ENCODE results near the gene RAB26. TPM values are rescaled to one million over a fixed set of nuclear protein-coding genes. Genes with fewer than 3 reads are reported as not detected.

Gene RAB26
- total and polyA plus RNA-seq, 2 of the 13 experiments (the other 11 are each of a cell fraction or from before 2014, with no cell fraction given): 0.86 to 3.6 TPM

DNA sequence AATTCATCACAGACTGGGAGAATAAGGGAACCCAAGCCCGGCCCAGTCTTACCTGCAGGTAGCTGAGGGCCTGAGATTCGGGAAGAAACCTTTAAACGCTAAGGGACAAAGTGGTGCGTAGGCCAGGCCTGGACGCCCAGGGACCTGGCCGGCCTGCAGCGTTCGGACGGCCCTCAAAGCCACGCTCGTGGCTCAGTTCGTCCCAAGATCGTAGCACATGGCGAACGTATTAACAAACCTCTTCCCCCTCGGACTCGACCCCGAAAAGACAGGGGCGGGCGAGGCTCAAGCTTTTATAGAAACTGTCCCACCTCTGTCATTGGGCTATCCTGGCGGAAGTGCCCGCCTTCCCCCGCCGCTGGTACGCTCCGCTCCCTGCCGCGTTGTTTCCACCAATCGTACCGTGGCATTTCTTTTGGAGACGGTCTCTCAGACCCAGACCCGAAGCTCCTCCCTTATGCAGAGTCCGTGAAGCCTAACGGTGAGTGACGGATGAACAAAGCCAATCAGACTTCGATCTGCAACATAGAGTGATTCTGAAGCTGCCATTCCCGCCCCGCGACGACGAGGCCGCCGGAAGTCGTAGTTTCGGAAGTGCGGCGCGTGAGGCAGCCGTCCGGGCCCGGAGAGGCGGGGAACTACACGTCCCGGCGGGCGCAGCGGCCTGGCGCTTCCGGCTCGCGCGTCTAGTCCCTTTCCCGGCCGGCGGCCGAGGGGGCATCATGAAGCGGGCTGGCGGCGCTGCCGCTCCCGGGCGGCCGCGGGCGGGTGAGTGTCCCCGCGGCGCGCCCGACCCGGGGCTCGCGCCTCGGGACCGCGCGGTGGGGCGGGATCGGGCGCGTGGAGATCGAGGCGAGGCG, 6.9 kb downstream of the RAB26 start, which contains the start of gene TRAF7 (continued):
- TF ChIP-seq, protein P1, sequence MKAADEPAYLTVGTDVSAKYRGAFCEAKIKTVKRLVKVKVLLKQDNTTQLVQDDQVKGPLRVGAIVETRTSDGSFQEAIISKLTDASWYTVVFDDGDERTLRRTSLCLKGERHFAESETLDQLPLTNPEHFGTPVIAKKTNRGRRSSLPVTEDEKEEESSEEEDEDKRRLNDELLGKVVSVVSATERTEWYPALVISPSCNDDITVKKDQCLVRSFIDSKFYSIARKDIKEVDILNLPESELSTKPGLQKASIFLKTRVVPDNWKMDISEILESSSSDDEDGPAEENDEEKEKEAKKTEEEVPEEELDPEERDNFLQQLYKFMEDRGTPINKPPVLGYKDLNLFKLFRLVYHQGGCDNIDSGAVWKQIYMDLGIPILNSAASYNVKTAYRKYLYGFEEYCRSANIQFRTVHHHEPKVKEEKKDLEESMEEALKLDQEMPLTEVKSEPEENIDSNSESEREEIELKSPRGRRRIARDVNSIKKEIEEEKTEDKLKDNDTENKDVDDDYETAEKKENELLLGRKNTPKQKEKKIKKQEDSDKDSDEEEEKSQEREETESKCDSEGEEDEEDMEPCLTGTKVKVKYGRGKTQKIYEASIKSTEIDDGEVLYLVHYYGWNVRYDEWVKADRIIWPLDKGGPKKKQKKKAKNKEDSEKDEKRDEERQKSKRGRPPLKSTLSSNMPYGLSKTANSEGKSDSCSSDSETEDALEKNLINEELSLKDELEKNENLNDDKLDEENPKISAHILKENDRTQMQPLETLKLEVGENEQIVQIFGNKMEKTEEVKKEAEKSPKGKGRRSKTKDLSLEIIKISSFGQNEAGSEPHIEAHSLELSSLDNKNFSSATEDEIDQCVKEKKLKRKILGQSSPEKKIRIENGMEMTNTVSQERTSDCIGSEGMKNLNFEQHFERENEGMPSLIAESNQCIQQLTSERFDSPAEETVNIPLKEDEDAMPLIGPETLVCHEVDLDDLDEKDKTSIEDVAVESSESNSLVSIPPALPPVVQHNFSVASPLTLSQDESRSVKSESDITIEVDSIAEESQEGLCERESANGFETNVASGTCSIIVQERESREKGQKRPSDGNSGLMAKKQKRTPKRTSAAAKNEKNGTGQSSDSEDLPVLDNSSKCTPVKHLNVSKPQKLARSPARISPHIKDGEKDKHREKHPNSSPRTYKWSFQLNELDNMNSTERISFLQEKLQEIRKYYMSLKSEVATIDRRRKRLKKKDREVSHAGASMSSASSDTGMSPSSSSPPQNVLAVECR (CRISPR knock-in tag; IDR thresholded peaks at IDR 0.05; ENCODE audit: borderline replicate concordance): peak; percentile 93
- TF ChIP-seq CREM (IDR thresholded peaks at IDR 0.05): peak; percentile 88
- TF ChIP-seq CREM (CRISPR knock-in tag; IDR thresholded peaks at IDR 0.05): no peak
- TF ChIP-seq ZSCAN21 (CRISPR knock-in tag; IDR thresholded peaks at IDR 0.05; ENCODE audit: borderline replicate concordance): 0 out of 2 replicates have a peak, but pooled peaks have one; percentile 82
- peak; percentile 87; the same call in 1 of the 2 replicates for TF ChIP-seq GATA4 (IDR thresholded peaks at IDR 0.05; ENCODE audit: borderline replicate concordance, low read depth)
- TF ChIP-seq, protein P2, sequence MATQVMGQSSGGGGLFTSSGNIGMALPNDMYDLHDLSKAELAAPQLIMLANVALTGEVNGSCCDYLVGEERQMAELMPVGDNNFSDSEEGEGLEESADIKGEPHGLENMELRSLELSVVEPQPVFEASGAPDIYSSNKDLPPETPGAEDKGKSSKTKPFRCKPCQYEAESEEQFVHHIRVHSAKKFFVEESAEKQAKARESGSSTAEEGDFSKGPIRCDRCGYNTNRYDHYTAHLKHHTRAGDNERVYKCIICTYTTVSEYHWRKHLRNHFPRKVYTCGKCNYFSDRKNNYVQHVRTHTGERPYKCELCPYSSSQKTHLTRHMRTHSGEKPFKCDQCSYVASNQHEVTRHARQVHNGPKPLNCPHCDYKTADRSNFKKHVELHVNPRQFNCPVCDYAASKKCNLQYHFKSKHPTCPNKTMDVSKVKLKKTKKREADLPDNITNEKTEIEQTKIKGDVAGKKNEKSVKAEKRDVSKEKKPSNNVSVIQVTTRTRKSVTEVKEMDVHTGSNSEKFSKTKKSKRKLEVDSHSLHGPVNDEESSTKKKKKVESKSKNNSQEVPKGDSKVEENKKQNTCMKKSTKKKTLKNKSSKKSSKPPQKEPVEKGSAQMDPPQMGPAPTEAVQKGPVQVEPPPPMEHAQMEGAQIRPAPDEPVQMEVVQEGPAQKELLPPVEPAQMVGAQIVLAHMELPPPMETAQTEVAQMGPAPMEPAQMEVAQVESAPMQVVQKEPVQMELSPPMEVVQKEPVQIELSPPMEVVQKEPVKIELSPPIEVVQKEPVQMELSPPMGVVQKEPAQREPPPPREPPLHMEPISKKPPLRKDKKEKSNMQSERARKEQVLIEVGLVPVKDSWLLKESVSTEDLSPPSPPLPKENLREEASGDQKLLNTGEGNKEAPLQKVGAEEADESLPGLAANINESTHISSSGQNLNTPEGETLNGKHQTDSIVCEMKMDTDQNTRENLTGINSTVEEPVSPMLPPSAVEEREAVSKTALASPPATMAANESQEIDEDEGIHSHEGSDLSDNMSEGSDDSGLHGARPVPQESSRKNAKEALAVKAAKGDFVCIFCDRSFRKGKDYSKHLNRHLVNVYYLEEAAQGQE (IDR thresholded peaks at IDR 0.05; ENCODE audit: borderline replicate concordance in 1 of 2, low read depth in 1 of 2, low read length in 2 of 2): peak in 1 of 2 experiments; percentile 79; a peak in 2 of 4 replicates
- TF ChIP-seq ZNF792 (CRISPR knock-in tag; IDR thresholded peaks at IDR 0.05): peak; percentile 62; the same call in 1 of the 2 replicates
- no peak for TF ChIP-seq JUN (CRISPR knock-in tag; IDR thresholded peaks at IDR 0.05)
- TF ChIP-seq FOXA3 (CRISPR knock-in tag; IDR thresholded peaks at IDR 0.05): peak; percentile 40
- TF ChIP-seq ZNF674 (CRISPR knock-in tag; IDR thresholded peaks at IDR 0.05; ENCODE audit: low read depth): 0 out of 2 replicates have a peak, but pooled peaks have one; percentile 68
- peak; percentile 94 for TF ChIP-seq SAP130 (CRISPR knock-in tag; IDR thresholded peaks at IDR 0.05; ENCODE audit: low read depth)
- peak; percentile 99 for TF ChIP-seq TAF1 (CRISPR knock-in tag; IDR thresholded peaks at IDR 0.05)
- TF ChIP-seq ZNF768 (CRISPR knock-in tag; IDR thresholded peaks at IDR 0.05): peak; percentile 66; the same call in 1 of the 2 replicates
- no peak for TF ChIP-seq ZNF12 (CRISPR knock-in tag; IDR thresholded peaks at IDR 0.05)
- TF ChIP-seq ZGPAT (CRISPR knock-in tag; IDR thresholded peaks at IDR 0.05): peak; percentile 82
- peak; percentile 78; the same call in 1 of the 2 replicates for TF ChIP-seq SNAPC2 (CRISPR knock-in tag; IDR thresholded peaks at IDR 0.05)
- TF ChIP-seq NFKBIZ (CRISPR knock-in tag; IDR thresholded peaks at IDR 0.05): peak; percentile 80
- TF ChIP-seq HNF4G (IDR thresholded peaks at IDR 0.05; ENCODE audit: borderline replicate concordance, low read depth, low read length): no peak
- TF ChIP-seq HNF4G (CRISPR knock-in tag; IDR thresholded peaks at IDR 0.05; ENCODE audit: borderline replicate concordance, low read depth): no peak
- no peak for TF ChIP-seq TCF12 (IDR thresholded peaks at IDR 0.05)
- peak; percentile 55; the same call in 1 of the 2 replicates for TF ChIP-seq TCF12 (CRISPR knock-in tag; IDR thresholded peaks at IDR 0.05)
